HG02884 (cell line): ENCODE measurements around the gene CYP3A7.
"Not testable (repeated sequence)": the region's sequence is repeated elsewhere in the genome, so short reads cannot be mapped to it uniquely, and the experiment has no call there.

Experiments
- ATAC-seq: cut with Tn5 transposase; IDR thresholded peaks from one replicate; pipeline ENCODE4 v1.9.1; 2021; ENCODE audit warnings: mild to moderate bottlenecking, moderate library complexity; ENCODE audit not compliant: unreplicated experiment

CYP3A7 gene

GRCh38 chr7:99734987-99735386, at the start of gene CYP3A7:
CYP3A7 (minus strand) TSS chr7:99735196; CDS start chr7:99735093, 103 bp downstream.
- ATAC-seq = no peak

GRCh38 chr7:99784007-99784406, 49.0 kb upstream of the CYP3A7 start, which contains the start of gene CYP3A4:
CYP3A4 (minus strand) TSS chr7:99784184; CDS start chr7:99784081, 103 bp downstream.
- no peak for ATAC-seq

- ATAC-seq = no peak
Observed at GRCh38 chr7:99782012-99782953, 47.3 kb upstream of the CYP3A7 start.

- no peak for ATAC-seq
Observed at GRCh38 chr7:99780588-99780987, 45.6 kb upstream of the CYP3A7 start.

- ATAC-seq = no peak
Observed at GRCh38 chr7:99779949-99780348, 45.0 kb upstream of the CYP3A7 start.

- no peak for ATAC-seq
Observed at GRCh38 chr7:99778880-99779279, 43.9 kb upstream of the CYP3A7 start.

GRCh38 chr7:99773395-99773794, 38.4 kb upstream of the CYP3A7 start:
- ATAC-seq = not testable (repeated sequence)

- no peak for ATAC-seq
Observed at GRCh38 chr7:99772565-99772964, 37.6 kb upstream of the CYP3A7 start.

GRCh38 chr7:99769494-99769893, 34.5 kb upstream of the CYP3A7 start:
- ATAC-seq = not testable (repeated sequence)

- ATAC-seq = no peak
Observed at GRCh38 chr7:99768471-99768870, 33.5 kb upstream of the CYP3A7 start.

- ATAC-seq = no peak
Observed at GRCh38 chr7:99767662-99768061, 32.7 kb upstream of the CYP3A7 start.

GRCh38 chr7:99766484-99767099, 31.6 kb upstream of the CYP3A7 start:
- no peak for ATAC-seq

- ATAC-seq = no peak
Observed at GRCh38 chr7:99764478-99764877, 29.5 kb upstream of the CYP3A7 start.

- no peak for ATAC-seq
Observed at GRCh38 chr7:99762680-99763327, 27.8 kb upstream of the CYP3A7 start.

- no peak for ATAC-seq
Observed at GRCh38 chr7:99755085-99755484, 20.1 kb upstream of the CYP3A7 start.

GRCh38 chr7:99752356-99752755, 17.4 kb upstream of the CYP3A7 start:
- ATAC-seq = no peak

- ATAC-seq = not testable (repeated sequence)
Observed at GRCh38 chr7:99751322-99752052, 16.5 kb upstream of the CYP3A7 start.

GRCh38 chr7:99748846-99749579, 14.0 kb upstream of the CYP3A7 start:
- ATAC-seq = no peak

GRCh38 chr7:99746915-99747314, 11.9 kb upstream of the CYP3A7 start:
- ATAC-seq = not testable (repeated sequence)

GRCh38 chr7:99745395-99745794, 10.4 kb upstream of the CYP3A7 start:
- ATAC-seq = not testable (repeated sequence)
